GM19035 (cell line): Measurements from ENCODE around the gene MALRD1.
"Not testable (repeated sequence)": the region's sequence is repeated elsewhere in the genome, so short reads cannot be mapped to it uniquely, and the experiment has no call there.

ENCODE experiments used
- ATAC-seq: cut with Tn5 transposase; IDR thresholded peaks from one replicate; pipeline ENCODE4 v1.9.1; 2021; ENCODE audit not compliant: unreplicated experiment

The MALRD1 gene

GRCh38 chr10:19750972-19751371 is 702.4 kb downstream of the MALRD1 start:
- no peak for ATAC-seq

- no peak for ATAC-seq
These were observed 708.3 kb downstream of the MALRD1 start for GRCh38 chr10:19756919-19757318.

GRCh38 chr10:19762026-19762425 is 713.4 kb downstream of the MALRD1 start:
- ATAC-seq, result no peak

GRCh38 chr10:19764111-19764510 is 715.5 kb downstream of the MALRD1 start:
- no peak for ATAC-seq

- ATAC-seq, result no peak
These were observed 719.3 kb downstream of the MALRD1 start for GRCh38 chr10:19767876-19768275.

DNA sequence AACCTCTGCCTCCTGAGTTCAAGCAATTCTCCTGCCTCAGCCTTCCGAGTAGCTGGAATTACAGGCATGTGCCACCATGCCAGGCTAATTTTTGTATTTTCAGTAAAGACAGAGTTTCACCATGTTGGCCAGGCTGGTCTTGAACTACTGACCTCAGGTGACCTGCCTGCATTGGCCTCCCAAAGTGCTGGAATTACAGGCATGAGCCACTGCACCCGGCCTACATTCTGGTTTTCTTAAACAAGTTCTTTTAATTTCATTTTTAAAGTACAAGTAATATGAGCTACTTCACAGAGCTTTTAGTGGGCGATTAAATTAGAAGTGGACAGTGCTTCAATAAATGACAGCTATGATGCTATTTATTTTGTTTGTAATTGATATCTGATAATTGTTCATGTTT is 721.2 kb downstream of the MALRD1 start:
- ATAC-seq, result not testable (repeated sequence)

GRCh38 chr10:19772972-19773371 is 724.4 kb downstream of the MALRD1 start:
- ATAC-seq, result no peak

DNA sequence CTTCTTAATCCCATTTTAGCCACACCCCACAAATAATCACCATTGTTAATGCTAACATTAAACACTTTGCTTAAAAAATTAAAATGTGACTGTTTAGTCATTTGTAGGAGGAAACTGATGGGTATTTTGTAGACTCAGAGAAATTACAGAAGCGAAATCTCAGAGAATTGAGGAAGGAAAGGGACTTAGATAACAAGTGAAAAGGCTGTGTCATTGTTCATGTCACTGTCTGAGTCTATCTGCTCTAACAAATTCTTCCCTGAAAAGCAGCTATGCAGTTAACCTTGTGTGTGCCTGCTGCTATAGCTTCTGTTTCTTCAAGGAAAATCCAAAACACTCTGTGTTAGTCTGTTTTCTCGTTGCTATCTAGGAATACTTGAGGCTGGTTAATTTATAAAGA is 726.7 kb downstream of the MALRD1 start:
- no peak for ATAC-seq

DNA sequence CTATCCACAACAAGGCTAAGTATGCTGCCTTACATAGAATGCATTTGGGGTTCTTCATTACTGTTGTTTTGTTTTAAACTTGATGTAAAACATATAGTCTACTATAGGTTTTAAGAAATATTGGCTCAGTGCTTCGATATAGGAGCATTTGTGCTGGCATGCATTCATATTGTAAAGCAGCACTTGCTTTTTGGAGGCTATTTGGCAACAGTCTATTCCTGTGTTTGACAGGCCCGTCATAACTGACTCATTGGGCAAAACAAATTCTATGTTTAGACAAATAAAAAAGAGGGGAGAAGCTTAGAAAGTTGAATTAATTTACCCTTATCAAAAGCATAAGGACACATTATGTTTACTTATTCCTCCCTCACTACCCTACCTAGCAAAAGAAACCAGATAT is 729.2 kb downstream of the MALRD1 start:
- ATAC-seq, result no peak

GRCh38 chr10:19778996-19779395 is 730.4 kb downstream of the MALRD1 start:
- ATAC-seq, result no peak

- ATAC-seq, result no peak
These were observed 734.0 kb downstream of the MALRD1 start for GRCh38 chr10:19782430-19783089.

DNA sequence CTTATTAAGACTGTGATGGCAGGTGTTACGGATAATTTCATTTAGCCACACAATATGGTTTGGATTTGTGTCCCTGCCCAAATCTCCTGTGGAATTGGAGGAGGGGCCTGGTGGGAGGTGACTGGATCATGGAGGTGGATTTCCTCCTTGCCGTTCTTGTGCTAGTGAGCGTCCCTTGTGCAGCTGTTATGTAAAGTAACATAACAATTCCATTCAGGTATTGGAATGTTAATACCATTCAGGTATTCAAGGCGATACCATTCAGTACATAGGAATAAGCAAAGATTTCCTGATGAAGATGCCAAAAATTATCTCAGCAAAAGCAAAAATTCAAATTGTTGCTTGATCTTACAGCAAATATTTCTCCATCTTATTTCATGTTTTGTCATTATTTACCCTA is 735.1 kb downstream of the MALRD1 start:
- no peak for ATAC-seq
